ENCODE results near the gene HAUS1.

DNA sequence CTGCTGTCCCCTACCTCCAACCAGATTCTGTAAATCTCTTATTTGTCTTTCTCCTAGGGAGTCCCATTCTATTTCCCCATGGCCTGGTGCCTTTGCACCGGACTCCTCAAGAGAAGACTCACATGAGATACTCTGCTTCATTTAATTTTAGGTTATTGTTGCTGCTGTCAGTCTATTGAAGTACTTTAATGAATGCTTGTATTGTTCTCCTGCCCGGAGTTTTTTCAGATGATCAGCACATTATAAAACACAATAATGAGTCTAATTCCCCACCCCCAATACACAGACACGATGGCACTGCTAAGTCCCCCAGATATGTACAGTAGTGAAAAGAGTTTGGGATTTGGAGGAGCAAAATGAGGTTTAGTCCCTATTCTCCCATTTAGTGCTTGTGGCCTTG, 58.9 kb downstream of the HAUS1 start:
- TF ChIP-seq EZH2 (IDR thresholded peaks at IDR 0.05; ENCODE audit: insufficient read depth, poor library complexity, severe bottlenecking): no peak
- TF ChIP-seq EZH2phosphoT487 (IDR thresholded peaks at IDR 0.05; ENCODE audit: insufficient read depth, low read depth): no peak

Measured in GM23248 (cell line).